ENCODE measurements around the gene AMPD3. TPM values are rescaled to one million over a fixed set of nuclear protein-coding genes. Genes with fewer than 3 reads are reported as not detected.

Gene AMPD3
- total RNA-seq, 1 experiment from 2014 or later, result 5.9 TPM

GRCh38 chr11:10450462-10451425 lies 4.3 kb upstream of the AMPD3 start:
- H3T11ph ChIP-seq (ENCODE audit: low read length), result no peak overlapping the region
- H3K27ac ChIP-seq (ENCODE audit: insufficient read length, low read depth, low read length), result no peak overlapping the region
- H3K14ac ChIP-seq (ENCODE audit: insufficient read depth, low read length), result peak overlapping the region; percentile 79
- H2BK20ac ChIP-seq (ENCODE audit: low read depth, low read length, poor library complexity, severe bottlenecking), result no peak overlapping the region
- H3K4me1 Mint-ChIP-seq, result peaks cover 8 to 24% of the 10 kb centered on the region in 2 experiments
- no peak overlapping the region for H2BK5ac ChIP-seq (ENCODE audit: insufficient read length, low read length)
- H3K4ac ChIP-seq (ENCODE audit: low read depth, low read length), result no peak overlapping the region
- H3K36me3 Mint-ChIP-seq (ENCODE audit: insufficient read depth in 1 of 3, low read depth in 3 of 3), result no peaks in the 10 kb centered on the region; a peak in 1 of 7 replicates
- H3K9me3 Mint-ChIP-seq, result no peaks in the 10 kb centered on the region
- H4K91ac ChIP-seq (ENCODE audit: insufficient read length, low read depth, low read length), result no peak overlapping the region
- H4K8ac ChIP-seq (replicated peaks; ENCODE audit: insufficient read length, low read depth, low read length), result no peak overlapping the region
- no peak overlapping the region for H3K56ac ChIP-seq (ENCODE audit: insufficient read length, low read depth, low read length)
- H3K4me1 ChIP-seq (ENCODE audit: insufficient read depth, low read length), result peaks cover 4% of the 10 kb centered on the region; the same call in 1 of the 2 replicates
- no peaks in the 10 kb centered on the region for H4K20me1 ChIP-seq (ENCODE audit: control insufficient read depth, insufficient read depth, insufficient read length)
- no peak overlapping the region for H2BK15ac ChIP-seq (ENCODE audit: low read depth, low read length)
- peak overlapping the region; percentile 19 for H3K4me2 ChIP-seq (ENCODE audit: insufficient read depth, insufficient read length, low read length)
- no peaks in the 10 kb centered on the region for H3K9me3 ChIP-seq (ENCODE audit: control insufficient read depth, low read depth, low read length)
- H4K5ac ChIP-seq (ENCODE audit: insufficient read length, low read depth, low read length), result no peak overlapping the region
- TF ChIP-seq CTCF (conservative IDR thresholded peaks at IDR 0.05), result peak; percentile 77
- H3K23ac ChIP-seq (ENCODE audit: insufficient read length, low read depth, low read length), result no peak overlapping the region
- peaks cover 36% of the 10 kb centered on the region for H3K27me3 Mint-ChIP-seq (ENCODE audit: low read depth)
- H3K79me2 ChIP-seq (ENCODE audit: insufficient read depth, low read length), result no peaks in the 10 kb centered on the region
- no peak overlapping the region for H3K9ac ChIP-seq (ENCODE audit: extremely low read depth, insufficient read length, low read length)
- no peak overlapping the region for H2BK12ac ChIP-seq (ENCODE audit: insufficient read length, low read depth, low read length)
- no peak overlapping the region for H2BK120ac ChIP-seq (ENCODE audit: low read depth, low read length, poor library complexity, severe bottlenecking)
- H3K27me3 ChIP-seq (ENCODE audit: insufficient read depth, low read length), result no peaks in the 10 kb centered on the region; the same call in 1 of the 2 replicates
- H3K27ac Mint-ChIP-seq, result no peak overlapping the region
- peaks cover 5% of the 10 kb centered on the region for H3K23me2 ChIP-seq (ENCODE audit: insufficient read length, low read depth, low read length, poor library complexity, severe bottlenecking)
- peak overlapping the region; percentile 50 for H3K18ac ChIP-seq (ENCODE audit: insufficient read length, low read depth, low read length)
- WGBS (ENCODE audit: extremely low coverage, insufficient read length, low lambda C conversion rate), result no CpG with 5 or more reads among the region's 94 CpGs
- DNase-seq, result peak; percentile 78
- no peak overlapping the region for H2AFZ ChIP-seq (ENCODE audit: low read length)
- H3K79me1 ChIP-seq (ENCODE audit: insufficient read depth, low read depth, low read length, poor library complexity, severe bottlenecking), result no peaks in the 10 kb centered on the region
- peak overlapping the region; percentile 73 to 84 for H3K4me3 Mint-ChIP-seq
- no peak overlapping the region for H2AK5ac ChIP-seq (ENCODE audit: insufficient read length, low read length)
